HG03095 (cell line): ENCODE results near the gene MUC16.
"Not testable (repeated sequence)": the region's sequence is repeated elsewhere in the genome, so short reads cannot be mapped to it uniquely, and the experiment has no call there.

Experiments
- ATAC-seq: cut with Tn5 transposase; IDR thresholded peaks from one replicate; pipeline ENCODE4 v1.9.1; 2021; ENCODE audit warnings: moderate library complexity; ENCODE audit not compliant: unreplicated experiment

Gene MUC16

GRCh38 chr19:9009935-9010651 is at the start of gene MUC16:
TSS of gene MUC16 (minus strand) at chr19:9010409.
- ATAC-seq: no peak

- ATAC-seq: no peak
Observed at GRCh38 chr19:9058905-9059667, 48.9 kb upstream of the MUC16 start.

- no peak for ATAC-seq
Observed at GRCh38 chr19:9057505-9058258, 47.5 kb upstream of the MUC16 start.

- ATAC-seq: not testable (repeated sequence)
Observed at GRCh38 chr19:9056131-9056530, 45.9 kb upstream of the MUC16 start.

GRCh38 chr19:9054765-9055164 is 44.6 kb upstream of the MUC16 start:
- ATAC-seq: no peak

- ATAC-seq: no peak
Observed at GRCh38 chr19:9054207-9054606, 44.0 kb upstream of the MUC16 start.

GRCh38 chr19:9053674-9054073 is 43.5 kb upstream of the MUC16 start:
- ATAC-seq: not testable (repeated sequence)

GRCh38 chr19:9052894-9053293 is 42.7 kb upstream of the MUC16 start:
- no peak for ATAC-seq

- no peak for ATAC-seq
Observed at GRCh38 chr19:9046694-9047093, 36.5 kb upstream of the MUC16 start.

GRCh38 chr19:9044449-9044848 is 34.2 kb upstream of the MUC16 start:
- no peak for ATAC-seq

GRCh38 chr19:9043524-9043923 is 33.3 kb upstream of the MUC16 start:
- no peak for ATAC-seq

GRCh38 chr19:9041023-9041422 is 30.8 kb upstream of the MUC16 start:
- ATAC-seq: no peak

- ATAC-seq: no peak
Observed at GRCh38 chr19:9040131-9040530, 29.9 kb upstream of the MUC16 start.

GRCh38 chr19:9039728-9040127 is 29.5 kb upstream of the MUC16 start:
- ATAC-seq: no peak

- no peak for ATAC-seq
Observed at GRCh38 chr19:9037400-9038062, 27.3 kb upstream of the MUC16 start.

GRCh38 chr19:9032136-9032631 is 22.0 kb upstream of the MUC16 start:
- ATAC-seq: no peak

GRCh38 chr19:9018163-9018875 is 8.1 kb upstream of the MUC16 start:
- no peak for ATAC-seq

GRCh38 chr19:9014803-9015202 is 4.6 kb upstream of the MUC16 start:
- ATAC-seq: no peak

- no peak for ATAC-seq
Observed at GRCh38 chr19:9013988-9014387, 3.8 kb upstream of the MUC16 start.

GRCh38 chr19:9011875-9012274 is 1.7 kb upstream of the MUC16 start:
- no peak for ATAC-seq
